ENCODE data around the gene TMEM187.

Gene TMEM187

GRCh38 chrX:153964105-153964504 lies 8.4 kb upstream of the TMEM187 start:
- TF ChIP-seq TCF12 (IDR thresholded peaks at IDR 0.05; ENCODE audit: low read depth) (no peak), CEBPB (IDR thresholded peaks at IDR 0.05) (no peak), RAD21 (IDR thresholded peaks at IDR 0.05; ENCODE audit: low read depth) (no peak), ZBTB7A (IDR thresholded peaks at IDR 0.05; ENCODE audit: low read depth) (no peak), TEAD4 (IDR thresholded peaks at IDR 0.05) (no peak), YY1 (IDR thresholded peaks at IDR 0.05; ENCODE audit: low read depth) (no peak), FOXM1 (IDR thresholded peaks at IDR 0.05; ENCODE audit: borderline replicate concordance, low read depth) (no peak), TAF1 (IDR thresholded peaks at IDR 0.05; ENCODE audit: low read depth) (no peak)
- TF ChIP-seq, protein P1, sequence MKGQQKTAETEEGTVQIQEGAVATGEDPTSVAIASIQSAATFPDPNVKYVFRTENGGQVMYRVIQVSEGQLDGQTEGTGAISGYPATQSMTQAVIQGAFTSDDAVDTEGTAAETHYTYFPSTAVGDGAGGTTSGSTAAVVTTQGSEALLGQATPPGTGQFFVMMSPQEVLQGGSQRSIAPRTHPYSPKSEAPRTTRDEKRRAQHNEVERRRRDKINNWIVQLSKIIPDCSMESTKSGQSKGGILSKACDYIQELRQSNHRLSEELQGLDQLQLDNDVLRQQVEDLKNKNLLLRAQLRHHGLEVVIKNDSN (IDR thresholded peaks at IDR 0.05) = no peak

DNA sequence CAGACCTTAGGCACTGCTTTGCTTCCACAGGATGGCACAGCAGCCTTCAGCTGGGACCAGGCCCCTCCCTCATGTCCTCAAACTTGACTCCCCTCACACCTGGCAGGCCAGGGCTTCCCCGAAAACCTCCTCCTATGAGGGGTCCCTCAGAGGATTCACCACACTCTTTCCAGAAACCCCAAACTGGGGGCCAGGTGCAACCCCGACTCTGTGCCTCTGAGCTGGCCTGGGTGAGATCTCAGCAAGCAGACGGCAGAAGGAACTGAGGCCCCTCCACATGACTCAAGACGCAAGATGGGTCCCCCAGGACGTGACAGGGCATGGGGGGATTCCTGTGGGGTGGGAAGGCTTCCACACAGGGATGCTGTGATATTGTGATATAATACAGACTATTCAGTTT lies 7.1 kb upstream of the TMEM187 start:
- no peak for TF ChIP-seq ZBTB7A (IDR thresholded peaks at IDR 0.05; ENCODE audit: low read depth)
- no peak for TF ChIP-seq TAF1 (IDR thresholded peaks at IDR 0.05; ENCODE audit: low read depth)
- TF ChIP-seq NFIC (IDR thresholded peaks at IDR 0.05) = no peak
- no peak for TF ChIP-seq EGR1 (IDR thresholded peaks at IDR 0.05)
- no peak for TF ChIP-seq EP300 (IDR thresholded peaks at IDR 0.05; ENCODE audit: borderline replicate concordance)
- no peak for TF ChIP-seq MAX (IDR thresholded peaks at IDR 0.05)
- TF ChIP-seq CREB1 (IDR thresholded peaks at IDR 0.05; ENCODE audit: low read depth) = no peak
- TF ChIP-seq FOXM1 (IDR thresholded peaks at IDR 0.05; ENCODE audit: borderline replicate concordance, low read depth) = no peak
- TF ChIP-seq, protein P1 (IDR thresholded peaks at IDR 0.05) = no peak
- TF ChIP-seq CEBPB (IDR thresholded peaks at IDR 0.05) = no peak
- no peak for TF ChIP-seq YY1 (IDR thresholded peaks at IDR 0.05; ENCODE audit: low read depth)
- TF ChIP-seq TCF12 (IDR thresholded peaks at IDR 0.05; ENCODE audit: low read depth) = no peak
- no peak for TF ChIP-seq RAD21 (IDR thresholded peaks at IDR 0.05; ENCODE audit: low read depth)
- TF ChIP-seq, protein P2, sequence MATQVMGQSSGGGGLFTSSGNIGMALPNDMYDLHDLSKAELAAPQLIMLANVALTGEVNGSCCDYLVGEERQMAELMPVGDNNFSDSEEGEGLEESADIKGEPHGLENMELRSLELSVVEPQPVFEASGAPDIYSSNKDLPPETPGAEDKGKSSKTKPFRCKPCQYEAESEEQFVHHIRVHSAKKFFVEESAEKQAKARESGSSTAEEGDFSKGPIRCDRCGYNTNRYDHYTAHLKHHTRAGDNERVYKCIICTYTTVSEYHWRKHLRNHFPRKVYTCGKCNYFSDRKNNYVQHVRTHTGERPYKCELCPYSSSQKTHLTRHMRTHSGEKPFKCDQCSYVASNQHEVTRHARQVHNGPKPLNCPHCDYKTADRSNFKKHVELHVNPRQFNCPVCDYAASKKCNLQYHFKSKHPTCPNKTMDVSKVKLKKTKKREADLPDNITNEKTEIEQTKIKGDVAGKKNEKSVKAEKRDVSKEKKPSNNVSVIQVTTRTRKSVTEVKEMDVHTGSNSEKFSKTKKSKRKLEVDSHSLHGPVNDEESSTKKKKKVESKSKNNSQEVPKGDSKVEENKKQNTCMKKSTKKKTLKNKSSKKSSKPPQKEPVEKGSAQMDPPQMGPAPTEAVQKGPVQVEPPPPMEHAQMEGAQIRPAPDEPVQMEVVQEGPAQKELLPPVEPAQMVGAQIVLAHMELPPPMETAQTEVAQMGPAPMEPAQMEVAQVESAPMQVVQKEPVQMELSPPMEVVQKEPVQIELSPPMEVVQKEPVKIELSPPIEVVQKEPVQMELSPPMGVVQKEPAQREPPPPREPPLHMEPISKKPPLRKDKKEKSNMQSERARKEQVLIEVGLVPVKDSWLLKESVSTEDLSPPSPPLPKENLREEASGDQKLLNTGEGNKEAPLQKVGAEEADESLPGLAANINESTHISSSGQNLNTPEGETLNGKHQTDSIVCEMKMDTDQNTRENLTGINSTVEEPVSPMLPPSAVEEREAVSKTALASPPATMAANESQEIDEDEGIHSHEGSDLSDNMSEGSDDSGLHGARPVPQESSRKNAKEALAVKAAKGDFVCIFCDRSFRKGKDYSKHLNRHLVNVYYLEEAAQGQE (IDR thresholded peaks at IDR 0.05; ENCODE audit: low read depth) = no peak
- no peak for TF ChIP-seq TEAD4 (IDR thresholded peaks at IDR 0.05)

DNA sequence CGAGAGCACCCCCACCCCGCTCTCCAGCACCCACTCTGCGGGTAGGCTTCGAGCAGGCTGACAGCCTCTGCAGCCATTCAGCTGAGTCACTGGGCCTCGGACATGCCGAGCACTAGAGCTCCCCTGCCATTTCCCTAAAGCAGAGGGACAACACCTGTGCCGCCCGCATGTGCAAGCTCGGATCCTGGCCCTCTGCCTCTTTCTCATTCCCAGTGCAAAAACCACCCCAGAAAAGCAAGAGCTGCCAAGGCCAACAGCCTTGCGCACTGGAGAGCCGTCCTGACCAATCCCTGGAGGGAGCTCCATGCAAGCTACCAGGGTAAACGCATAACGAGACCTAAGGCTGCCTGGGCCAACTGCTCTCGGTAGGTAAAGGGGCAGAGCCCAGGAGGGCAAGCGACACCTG lies 6.3 kb upstream of the TMEM187 start:
- no peak for TF ChIP-seq TCF12 (IDR thresholded peaks at IDR 0.05; ENCODE audit: low read depth)

DNA sequence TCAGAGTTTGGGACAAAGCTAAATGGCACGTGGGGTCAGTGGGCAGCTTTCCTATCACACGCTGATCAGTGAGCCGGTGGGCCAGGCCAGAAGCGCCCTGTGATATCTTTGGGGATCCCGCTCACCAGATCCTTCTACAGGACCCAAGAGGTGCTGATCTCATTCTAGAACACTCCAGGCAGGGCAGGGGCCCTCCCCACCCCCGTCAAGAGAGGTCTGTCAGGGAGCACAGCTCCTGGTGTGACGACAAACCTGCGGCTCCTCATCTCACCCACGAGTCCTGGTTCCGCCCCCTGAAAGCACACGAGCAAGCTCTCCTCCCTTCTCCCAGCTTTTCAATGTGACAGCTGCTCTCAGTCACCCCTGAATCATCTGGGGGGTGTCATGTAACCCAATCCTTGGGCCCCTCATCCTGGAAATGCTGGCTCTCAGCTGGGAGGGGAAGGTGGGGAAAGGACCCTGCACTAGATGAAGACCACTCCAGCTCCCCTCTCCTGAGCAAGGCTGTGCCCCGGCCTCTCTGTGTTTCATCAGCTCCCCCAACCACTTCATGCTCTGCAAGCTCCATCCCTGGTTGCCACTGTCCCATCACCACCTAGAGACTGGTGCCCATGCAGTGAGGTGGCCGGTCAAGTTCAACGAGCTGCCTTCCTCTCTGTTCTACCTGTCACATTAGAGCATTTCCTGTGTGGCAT lies 5.6 kb upstream of the TMEM187 start:
- TF ChIP-seq EGR1 (IDR thresholded peaks at IDR 0.05) (no peak), RAD21 (IDR thresholded peaks at IDR 0.05; ENCODE audit: low read depth) (no peak), EP300 (IDR thresholded peaks at IDR 0.05; ENCODE audit: borderline replicate concordance) (no peak), YY1 (IDR thresholded peaks at IDR 0.05; ENCODE audit: low read depth) (no peak), TCF12 (IDR thresholded peaks at IDR 0.05; ENCODE audit: low read depth) (no peak), CREB1 (IDR thresholded peaks at IDR 0.05; ENCODE audit: low read depth) (no peak), TAF1 (IDR thresholded peaks at IDR 0.05; ENCODE audit: low read depth) (no peak), FOXM1 (IDR thresholded peaks at IDR 0.05; ENCODE audit: borderline replicate concordance, low read depth) (no peak), NFIC (IDR thresholded peaks at IDR 0.05) (no peak), MAX (IDR thresholded peaks at IDR 0.05) (no peak)
- TF ChIP-seq, protein P2 (IDR thresholded peaks at IDR 0.05; ENCODE audit: low read depth) = no peak

- TF ChIP-seq, protein P1 (IDR thresholded peaks at IDR 0.05) = no peak
- TF ChIP-seq EP300 (IDR thresholded peaks at IDR 0.05; ENCODE audit: borderline replicate concordance) (no peak), CREB1 (IDR thresholded peaks at IDR 0.05; ENCODE audit: low read depth) (no peak), EGR1 (IDR thresholded peaks at IDR 0.05) (no peak), TCF12 (IDR thresholded peaks at IDR 0.05; ENCODE audit: low read depth) (no peak), MAX (IDR thresholded peaks at IDR 0.05) (no peak), YY1 (IDR thresholded peaks at IDR 0.05; ENCODE audit: low read depth) (no peak), TAF1 (IDR thresholded peaks at IDR 0.05; ENCODE audit: low read depth) (no peak), ZBTB7A (IDR thresholded peaks at IDR 0.05; ENCODE audit: low read depth) (no peak)
Observed at GRCh38 chrX:153967536-153968224, 4.9 kb upstream of the TMEM187 start.
